Fibroblast of lung (primary cell): Measurements from ENCODE around the gene ZFAND2B. TPM values are rescaled to one million over a fixed set of nuclear protein-coding genes. Genes with fewer than 3 reads are reported as not detected.

Experiments
- DNase-seq, 2 donors: peaks; one replicate each; pipeline versions ENCODE4 v3.0.0 to v3.0.0-alpha.2; 2010; ENCODE audit warnings: low read depth in 2 of 2
- H2AFZ ChIP-seq: 2 replicates; pipeline ENCODE4 v1.5.1; 2012; ENCODE audit warnings: low read length, control low read depth, inconsistent platforms
- H3K27ac ChIP-seq: 2 replicates; pipeline ENCODE4 v1.5.1; 2011; ENCODE audit warnings: low read length, control low read depth; ENCODE audit not compliant: insufficient read depth
- H3K27me3 ChIP-seq: 2 replicates; pipeline ENCODE4 v1.5.1; 2011; ENCODE audit warnings: mild to moderate bottlenecking, low read length; ENCODE audit not compliant: control insufficient read depth, insufficient read depth
- H3K36me3 ChIP-seq: 2 replicates; pipeline ENCODE4 v1.5.1; 2011; ENCODE audit warnings: low read length; ENCODE audit not compliant: control insufficient read depth, insufficient read depth
- H3K4me1 ChIP-seq: 2 replicates; pipeline ENCODE4 v1.5.1; 2011; ENCODE audit warnings: low read length; ENCODE audit not compliant: control insufficient read depth, insufficient read depth; ENCODE audit errors: extremely low read depth
- H3K4me2 ChIP-seq: 2 replicates; pipeline ENCODE4 v1.5.1; 2011; ENCODE audit warnings: low read length, control low read depth; ENCODE audit not compliant: insufficient read depth; ENCODE audit errors: extremely low read depth
- H3K4me3 ChIP-seq, 4 experiments: fragments of 200-600 bp in 1 of 4; sonication (generic) in 1 of 4; replicated peaks in 1 of 4; 2 replicates each; pipeline ENCODE4 v1.5.1; 2011 to 2016; ENCODE audit warnings: low read length in 4 of 4, low read depth in 3 of 4, mild to moderate bottlenecking in 3 of 4, control low read depth in 2 of 4, inconsistent platforms in 1 of 4, mixed read lengths in 1 of 4; ENCODE audit not compliant: insufficient read depth in 1 of 4; ENCODE audit errors: control extremely low read depth in 1 of 4
- H3K79me2 ChIP-seq: 2 replicates; pipeline ENCODE4 v1.5.1; 2012; ENCODE audit warnings: mild to moderate bottlenecking, low read length, inconsistent platforms; ENCODE audit not compliant: control insufficient read depth, insufficient read depth
- H3K9ac ChIP-seq: 2 replicates; pipeline ENCODE4 v1.5.1; 2011; ENCODE audit warnings: mild to moderate bottlenecking, low read length, control low read depth; ENCODE audit not compliant: insufficient read depth
- H3K9me3 ChIP-seq: 2 replicates; pipeline ENCODE4 v1.5.1; 2012; ENCODE audit warnings: low read depth, low read length; ENCODE audit not compliant: control insufficient read depth, insufficient read depth
- H4K20me1 ChIP-seq: 2 replicates; pipeline ENCODE4 v1.5.1; 2011; ENCODE audit warnings: low read length; ENCODE audit not compliant: control insufficient read depth, insufficient read depth; ENCODE audit errors: extremely low read depth
- CTCF ChIP-seq, 2 donors: IDR thresholded peaks in 1 of 2; conservative IDR thresholded peaks in 1 of 2; 1 replicate in 1 of 2; 2 replicates in 1 of 2; pipeline ENCODE4 v1.5.1; 2011 to 2012; ENCODE audit warnings: low read length in 2 of 2, control low read depth in 1 of 2, inconsistent platforms in 1 of 2, low read depth in 1 of 2, mild to moderate bottlenecking in 1 of 2
- EZH2 ChIP-seq: IDR thresholded peaks from 2 replicates; pipeline ENCODE4 v1.5.1; 2012; ENCODE audit warnings: low read length, control low read depth, mild to moderate bottlenecking; ENCODE audit errors: missing control alignments
- polyA plus RNA-seq, 2 donors: library from polyadenylated mRNA; depleted of rRNA in 1 of 2; stranded (reverse) in 1 of 2; unstranded in 1 of 2; fragments of >200 nt; gene quantifications; 2 replicates each; pipeline ENCODE4 v1.2.1, GENCODE V29; 2011 to 2012; ENCODE audit warnings: missing spikeins in 1 of 2
- total RNA-seq: library from RNA; depleted of rRNA; stranded (reverse); fragments of >200 nt; gene quantifications from 2 replicates; pipeline ENCODE4 v1.2.1, GENCODE V29; 2014

ZFAND2B gene
- total and polyA plus RNA-seq, 2 donors (not counting 1 experiment from before 2014, with no cell fraction given) = 26.8 to 40.0 TPM

- Histone ChIP-seq H3K9me3 (no peaks in the 10 kb centered on the region), H3K4me1 (peaks cover 6% of the 10 kb centered on the region), H3K9ac (no peak overlapping the region), H3K4me3 (no peak overlapping the region), H3K27ac (no peak overlapping the region), H3K79me2 (peaks cover 11% of the 10 kb centered on the region), H3K27me3 (no peaks in the 10 kb centered on the region), H3K4me2 (no peak overlapping the region), H4K20me1 (no peaks in the 10 kb centered on the region), H2AFZ (no peak overlapping the region), H3K36me3 (peaks cover 13% of the 10 kb centered on the region)
- DNase-seq = no peak
- TF ChIP-seq EZH2 (no peak), CTCF (conservative IDR thresholded peaks at IDR 0.05 in 1 of 2, IDR thresholded peaks at IDR 0.05 in 1 of 2; ENCODE audit: low read depth in 1 of 2, low read length in 2 of 2) (no peak)
Measured at GRCh38 chr2:219173176-219173575, 33.4 kb upstream of the ZFAND2B start.

- H2AFZ ChIP-seq = no peak overlapping the region
- H3K27ac ChIP-seq = no peak overlapping the region
- no peak for TF ChIP-seq CTCF (conservative IDR thresholded peaks at IDR 0.05 in 1 of 2, IDR thresholded peaks at IDR 0.05 in 1 of 2; ENCODE audit: low read depth in 1 of 2, low read length in 2 of 2)
- no peak for TF ChIP-seq EZH2
- peaks cover 17% of the 10 kb centered on the region for H3K79me2 ChIP-seq
- peaks cover 9% of the 10 kb centered on the region for H3K4me1 ChIP-seq
- H3K4me3 ChIP-seq = no peak overlapping the region
- no peaks in the 10 kb centered on the region for H3K9me3 ChIP-seq
- no peaks in the 10 kb centered on the region for H3K27me3 ChIP-seq
- DNase-seq = no peak
- no peak overlapping the region for H3K4me2 ChIP-seq
- no peak overlapping the region for H3K9ac ChIP-seq
- peaks cover 13% of the 10 kb centered on the region for H3K36me3 ChIP-seq
- no peaks in the 10 kb centered on the region for H4K20me1 ChIP-seq
Measured at GRCh38 chr2:219174146-219174545, 32.4 kb upstream of the ZFAND2B start.

- no peak for DNase-seq
- Histone ChIP-seq H3K9me3 (no peaks in the 10 kb centered on the region), H3K4me1 (peaks cover 12% of the 10 kb centered on the region), H3K27me3 (no peaks in the 10 kb centered on the region), H2AFZ (no peak overlapping the region), H3K79me2 (peaks cover 23% of the 10 kb centered on the region), H3K9ac (no peak overlapping the region), H3K4me2 (no peak overlapping the region), H3K4me3 (no peak overlapping the region), H3K36me3 (peaks cover 13% of the 10 kb centered on the region), H4K20me1 (no peaks in the 10 kb centered on the region), H3K27ac (no peak overlapping the region)
- no peak for TF ChIP-seq CTCF (conservative IDR thresholded peaks at IDR 0.05 in 1 of 2, IDR thresholded peaks at IDR 0.05 in 1 of 2; ENCODE audit: low read depth in 1 of 2, low read length in 2 of 2)
- no peak for TF ChIP-seq EZH2
Measured at GRCh38 chr2:219174801-219175200, 31.8 kb upstream of the ZFAND2B start.
